Measurements from ENCODE around the gene DOCK9. TPM values are rescaled to one million over a fixed set of nuclear protein-coding genes. Genes with fewer than 3 reads are reported as not detected.

Gene DOCK9
- total RNA-seq, 1 donor from 2014 or later = 21.0 TPM

DNA sequence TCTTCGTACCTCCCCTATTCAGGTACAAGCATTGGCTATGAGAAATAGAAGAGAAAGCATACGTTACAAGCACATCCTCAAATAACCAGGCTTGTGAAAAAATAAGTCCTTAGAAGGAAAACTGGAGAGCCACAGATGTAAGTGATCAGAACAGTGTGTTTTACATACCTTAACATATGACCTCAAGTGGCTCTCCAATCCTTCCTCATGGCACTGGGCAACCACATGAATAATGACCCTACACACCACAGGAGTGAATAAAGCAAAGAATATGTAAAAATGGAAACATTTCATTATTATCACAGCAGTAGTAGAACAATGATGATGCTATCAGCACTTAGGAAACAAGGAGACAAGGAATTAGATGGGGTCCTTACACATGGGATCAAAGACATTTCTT, 96.5 kb downstream of the DOCK9 start:
- Mint-ChIP-seq H3K9me3 (no peaks in the 10 kb centered on the region), H3K4me3 (no peak overlapping the region), H3K27me3 (ENCODE audit: low read depth) (no peaks in the 10 kb centered on the region), H3K27ac (no peak overlapping the region), H3K4me1 (peaks cover 9% of the 10 kb centered on the region), H3K36me3 (peaks cover 23% of the 10 kb centered on the region)
- TF ChIP-seq, protein P1, sequence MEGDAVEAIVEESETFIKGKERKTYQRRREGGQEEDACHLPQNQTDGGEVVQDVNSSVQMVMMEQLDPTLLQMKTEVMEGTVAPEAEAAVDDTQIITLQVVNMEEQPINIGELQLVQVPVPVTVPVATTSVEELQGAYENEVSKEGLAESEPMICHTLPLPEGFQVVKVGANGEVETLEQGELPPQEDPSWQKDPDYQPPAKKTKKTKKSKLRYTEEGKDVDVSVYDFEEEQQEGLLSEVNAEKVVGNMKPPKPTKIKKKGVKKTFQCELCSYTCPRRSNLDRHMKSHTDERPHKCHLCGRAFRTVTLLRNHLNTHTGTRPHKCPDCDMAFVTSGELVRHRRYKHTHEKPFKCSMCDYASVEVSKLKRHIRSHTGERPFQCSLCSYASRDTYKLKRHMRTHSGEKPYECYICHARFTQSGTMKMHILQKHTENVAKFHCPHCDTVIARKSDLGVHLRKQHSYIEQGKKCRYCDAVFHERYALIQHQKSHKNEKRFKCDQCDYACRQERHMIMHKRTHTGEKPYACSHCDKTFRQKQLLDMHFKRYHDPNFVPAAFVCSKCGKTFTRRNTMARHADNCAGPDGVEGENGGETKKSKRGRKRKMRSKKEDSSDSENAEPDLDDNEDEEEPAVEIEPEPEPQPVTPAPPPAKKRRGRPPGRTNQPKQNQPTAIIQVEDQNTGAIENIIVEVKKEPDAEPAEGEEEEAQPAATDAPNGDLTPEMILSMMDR (IDR thresholded peaks at IDR 0.05; ENCODE audit: unreplicated experiment) = no peak
- no peak for DNase-seq (ENCODE audit: low spot score in 2 of 2, unreplicated experiment in 2 of 2)

DNA sequence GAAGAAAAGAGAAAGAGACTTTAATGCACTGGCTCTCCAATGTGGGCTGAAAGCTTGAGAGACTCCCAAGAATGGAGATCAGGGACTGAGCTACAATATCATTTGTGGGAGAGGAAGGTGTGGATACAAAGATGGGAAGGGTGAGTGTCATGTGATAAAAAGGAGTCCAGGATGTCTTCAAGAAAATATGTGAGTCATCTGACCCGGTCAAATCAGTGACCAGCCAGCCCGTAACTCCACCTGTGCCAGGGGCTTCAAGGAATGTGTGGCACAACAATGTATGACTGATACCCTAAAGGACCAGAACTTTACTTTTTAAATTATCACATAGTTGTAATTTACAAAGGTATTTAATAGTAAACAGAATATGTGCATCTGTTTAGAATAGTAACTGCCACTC, 97.2 kb downstream of the DOCK9 start:
- H3K27me3 Mint-ChIP-seq (ENCODE audit: low read depth) = no peaks in the 10 kb centered on the region
- TF ChIP-seq, protein P1 (IDR thresholded peaks at IDR 0.05; ENCODE audit: unreplicated experiment) = no peak
- no peak overlapping the region for H3K27ac Mint-ChIP-seq

DNA sequence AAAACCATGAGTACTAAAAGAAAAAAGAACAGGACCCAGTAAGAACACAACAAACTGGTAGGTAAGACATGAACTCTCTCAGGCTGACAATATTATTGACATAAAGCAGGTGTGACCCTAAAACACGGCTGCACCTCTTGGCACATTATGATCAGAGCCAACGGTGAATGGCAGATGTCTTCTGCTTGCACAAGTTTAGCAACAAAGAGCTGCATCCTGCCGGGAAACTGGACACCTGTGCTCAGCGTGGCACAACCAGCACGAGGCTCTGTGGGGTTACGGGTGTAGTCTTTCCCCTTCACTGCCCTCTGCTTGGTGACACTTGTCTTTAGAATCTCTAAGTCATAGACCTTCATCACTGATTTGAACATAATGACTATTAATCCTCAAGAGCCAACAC, 97.9 kb downstream of the DOCK9 start:
- H3K27me3 Mint-ChIP-seq (ENCODE audit: low read depth) = no peaks in the 10 kb centered on the region
- TF ChIP-seq, protein P1 (IDR thresholded peaks at IDR 0.05; ENCODE audit: unreplicated experiment) = no peak
- H3K4me1 Mint-ChIP-seq = peaks cover 13% of the 10 kb centered on the region
- no peak overlapping the region for H3K4me3 Mint-ChIP-seq
- H3K27ac Mint-ChIP-seq = no peak overlapping the region
- no peaks in the 10 kb centered on the region for H3K9me3 Mint-ChIP-seq
- peaks cover 19% of the 10 kb centered on the region for H3K36me3 Mint-ChIP-seq
- no peak for DNase-seq (ENCODE audit: low spot score in 2 of 2, unreplicated experiment in 2 of 2)

More for the DNA sequence above, 97.2 kb downstream of the DOCK9 start:
- H3K4me1 Mint-ChIP-seq = peaks cover 9% of the 10 kb centered on the region
- H3K4me3 Mint-ChIP-seq = no peak overlapping the region
- peaks cover 20% of the 10 kb centered on the region for H3K36me3 Mint-ChIP-seq
- DNase-seq (ENCODE audit: low spot score in 2 of 2, unreplicated experiment in 2 of 2) = no peak
- H3K9me3 Mint-ChIP-seq = no peaks in the 10 kb centered on the region

DNA sequence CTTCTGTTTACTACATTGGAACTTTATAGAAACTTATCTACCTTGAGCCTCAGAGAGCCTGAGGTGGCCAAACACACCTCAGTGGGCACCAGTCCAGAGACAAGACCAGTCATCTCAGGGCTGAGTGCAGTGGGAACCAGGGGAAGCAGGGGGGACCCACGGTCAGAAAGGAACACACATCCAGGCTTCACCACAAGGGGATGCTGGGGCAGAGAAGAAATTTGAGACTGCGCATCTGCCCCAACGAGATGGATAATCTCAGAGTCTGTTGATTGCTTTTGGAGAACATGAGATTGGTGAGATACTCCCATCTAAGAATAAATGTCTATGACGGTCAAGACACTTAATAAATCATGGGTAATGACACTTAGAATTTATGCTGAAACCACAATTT, 98.7 kb downstream of the DOCK9 start:
- TF ChIP-seq, protein P1 (IDR thresholded peaks at IDR 0.05; ENCODE audit: unreplicated experiment) = no peak
- Mint-ChIP-seq H3K4me1 (peaks cover 13% of the 10 kb centered on the region), H3K4me3 (no peak overlapping the region), H3K27ac (no peak overlapping the region), H3K27me3 (ENCODE audit: low read depth) (no peaks in the 10 kb centered on the region), H3K9me3 (no peaks in the 10 kb centered on the region), H3K36me3 (peaks cover 20% of the 10 kb centered on the region)
- DNase-seq (ENCODE audit: low spot score in 2 of 2, unreplicated experiment in 2 of 2) = no peak

DNA sequence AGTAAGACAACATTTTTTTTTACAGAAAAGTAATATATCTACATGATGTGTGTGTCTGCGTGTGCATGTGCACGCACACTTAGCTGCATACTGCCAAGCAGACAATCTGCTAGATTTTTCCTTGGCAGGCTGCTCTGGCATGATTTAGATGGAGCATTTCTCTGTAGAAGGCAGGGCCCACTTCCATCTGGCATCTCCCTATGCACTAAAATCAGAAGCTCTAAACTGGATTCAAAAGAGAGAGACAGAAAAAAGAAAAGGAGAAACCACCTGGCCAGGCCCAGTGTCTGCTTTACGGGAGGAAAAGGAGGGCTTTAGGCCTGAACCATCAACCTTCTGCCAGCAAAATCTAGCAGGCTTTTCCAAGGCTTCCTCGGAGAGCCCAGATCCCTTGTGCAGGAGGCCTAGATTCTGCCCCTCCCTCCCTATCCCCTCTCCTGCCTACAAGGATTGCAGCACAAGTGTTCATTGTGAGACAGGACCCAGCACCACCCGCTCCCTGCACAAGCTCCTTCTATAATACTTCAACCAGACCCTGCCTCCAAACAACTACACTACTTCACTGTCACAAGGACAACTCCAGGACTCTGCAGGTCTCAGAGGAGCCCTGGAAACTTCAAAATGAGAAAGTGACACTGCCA, 99.3 kb downstream of the DOCK9 start:
- H3K27me3 Mint-ChIP-seq (ENCODE audit: low read depth) = no peaks in the 10 kb centered on the region
- peak overlapping the region; percentile 6 for H3K27ac Mint-ChIP-seq
- H3K9me3 Mint-ChIP-seq = peaks cover 4% of the 10 kb centered on the region
- TF ChIP-seq, protein P1 (IDR thresholded peaks at IDR 0.05; ENCODE audit: unreplicated experiment) = no peak
- H3K4me3 Mint-ChIP-seq = no peak overlapping the region
- peaks cover 13% of the 10 kb centered on the region for H3K4me1 Mint-ChIP-seq
- DNase-seq (ENCODE audit: low spot score in 2 of 2, unreplicated experiment in 2 of 2) = no peak
- peaks cover 24% of the 10 kb centered on the region for H3K36me3 Mint-ChIP-seq

All from mesothelial cell of epicardium (in vitro differentiated cells).